ENCODE measurements around the gene INSYN2B.

Gene INSYN2B

GRCh38 chr5:169874621-169875020 lies 105.7 kb downstream of the INSYN2B start:
- ChIA-PET CTCF (interaction anchor here (0.9 kb wide), 1 partner anchor 106 kb away, joined by 3 read pairs; the partner anchor contains the start of gene INSYN2B), POLR2A (no interaction called here)
- no peak for DNase-seq (ENCODE audit: low read depth, low spot score)
- no peak overlapping the region for H3K4me3 ChIP-seq (ENCODE audit: low read depth, low read length)
- no peak for TF ChIP-seq CTCF (IDR thresholded peaks at IDR 0.05; ENCODE audit: insufficient read depth, low read length, missing control alignments)

GRCh38 chr5:169873642-169874041 lies 106.7 kb downstream of the INSYN2B start:
- no peak for DNase-seq (ENCODE audit: low read depth, low spot score)
- TF ChIP-seq CTCF (IDR thresholded peaks at IDR 0.05; ENCODE audit: insufficient read depth, low read length, missing control alignments): no peak
- ChIA-PET CTCF (interaction anchor here (0.9 to 1.0 kb wide), 3 partner anchors 13 to 107 kb away, joined by 3 to 4 read pairs (median 4); partner anchors contain the start of gene INSYN2B), POLR2A (no interaction called here)
- H3K4me3 ChIP-seq (ENCODE audit: low read depth, low read length): no peak overlapping the region

- ChIA-PET CTCF (no interaction called here), POLR2A (no interaction called here)
- no peak for TF ChIP-seq CTCF (IDR thresholded peaks at IDR 0.05; ENCODE audit: insufficient read depth, low read length, missing control alignments)
- H3K4me3 ChIP-seq (ENCODE audit: low read depth, low read length): no peak overlapping the region
- DNase-seq (ENCODE audit: low read depth, low spot score): no peak
Measured at GRCh38 chr5:169871826-169872490, 108.3 kb downstream of the INSYN2B start.

- CTCF ChIA-PET: no interaction called here
Measured at GRCh38 chr5:169870211-169870610, 110.1 kb downstream of the INSYN2B start.

GRCh38 chr5:169869066-169869465 lies 111.2 kb downstream of the INSYN2B start:
- no peak for TF ChIP-seq CTCF (IDR thresholded peaks at IDR 0.05; ENCODE audit: insufficient read depth, low read length, missing control alignments)
- DNase-seq (ENCODE audit: low read depth, low spot score): no peak
- no peak overlapping the region for H3K4me3 ChIP-seq (ENCODE audit: low read depth, low read length)
- ChIA-PET POLR2A (no interaction called here), CTCF (interaction anchor here (2.2 kb wide), 1 partner anchor 111 kb away, joined by 8 read pairs; the partner anchor contains the start of gene INSYN2B)

More at GRCh38 chr5:169870211-169870610, 110.1 kb downstream of the INSYN2B start:
- POLR2A ChIA-PET: no interaction called here
- no peak overlapping the region for H3K4me3 ChIP-seq (ENCODE audit: low read depth, low read length)
- DNase-seq (ENCODE audit: low read depth, low spot score): no peak
- no peak for TF ChIP-seq CTCF (IDR thresholded peaks at IDR 0.05; ENCODE audit: insufficient read depth, low read length, missing control alignments)

- CTCF ChIA-PET: no interaction called here
- no peak for DNase-seq (ENCODE audit: low read depth, low spot score)
- TF ChIP-seq CTCF (IDR thresholded peaks at IDR 0.05; ENCODE audit: insufficient read depth, low read length, missing control alignments): no peak
- no peak overlapping the region for H3K4me3 ChIP-seq (ENCODE audit: low read depth, low read length)
- POLR2A ChIA-PET: no interaction called here
Measured at GRCh38 chr5:169867347-169867746, 112.9 kb downstream of the INSYN2B start.
